ENCODE measurements around the gene ALDH3A1. TPM values are rescaled to one million over a fixed set of nuclear protein-coding genes. Genes with fewer than 3 reads are reported as not detected.

The ALDH3A1 gene
- total and polyA plus RNA-seq, 2 of the 4 experiments (the other 2 are of a cell fraction), result not detected

GRCh38 chr17:19728084-19728495 is 20.0 kb downstream of the ALDH3A1 start:
- Histone ChIP-seq H3K36me3 (ENCODE audit: control insufficient read depth, insufficient read depth, low read length) (no peaks in the 10 kb centered on the region), H3K4ac (ENCODE audit: low read depth, low read length) (peak overlapping the region; percentile 75), H3K9me1 (ENCODE audit: insufficient read depth, low read length) (0 out of 2 replicates have a peak, but pooled peaks cover 4% of the 10 kb centered on the region), H3K4me3 (ENCODE audit: insufficient read depth, low read depth, low read length) (no peak overlapping the region), H4K8ac (ENCODE audit: low read depth in 2 of 2, low read length in 2 of 2) (peak overlapping the region in 1 of 2 experiments; percentile 67; a peak in 1 of 4 replicates), H3K23ac (ENCODE audit: low read depth, low read length) (no peak overlapping the region), H2BK20ac (ENCODE audit: low read depth, low read length) (peak overlapping the region; percentile 59; the same call in 1 of the 2 replicates), H2AFZ (replicated peaks; ENCODE audit: low read length, poor library complexity) (peak overlapping the region; percentile 35), H4K20me1 (ENCODE audit: insufficient read depth, low read length) (no peaks in the 10 kb centered on the region), H3K14ac (replicated peaks; ENCODE audit: low read depth, low read length) (no peak overlapping the region), H4K91ac (ENCODE audit: insufficient read depth, low read depth, low read length) (no peak overlapping the region), H2BK120ac (ENCODE audit: low read depth, low read length) (peak overlapping the region; percentile 78; the same call in 1 of the 2 replicates), H3K27ac (ENCODE audit: insufficient read depth, low read length) (peak overlapping the region; percentile 77; the same call in 1 of the 2 replicates), H3K4me2 (ENCODE audit: low read depth, low read length) (peak overlapping the region; percentile 3; the same call in 1 of the 2 replicates), H2BK5ac (ENCODE audit: low read depth, low read length, poor library complexity, severe bottlenecking) (no peak overlapping the region), H3K79me1 (ENCODE audit: low read depth in 1 of 2, low read length in 2 of 2) (no peaks in the 10 kb centered on the region), H3K18ac (ENCODE audit: low read depth, low read length) (peak overlapping the region; percentile 70; the same call in 1 of the 2 replicates), H4K5ac (ENCODE audit: low read depth, low read length) (peak overlapping the region; percentile 76; the same call in 1 of the 2 replicates), H3K9ac (ENCODE audit: low read depth, low read length) (no peak overlapping the region; the same call in 1 of the 2 replicates), H3K9me3 (ENCODE audit: control insufficient read depth, insufficient read depth, low read length) (peaks cover 2% of the 10 kb centered on the region; the same call in 1 of the 2 replicates), H2AK5ac (ENCODE audit: low read depth, low read length) (peak overlapping the region; percentile 10; the same call in 1 of the 2 replicates), H2BK15ac (ENCODE audit: low read depth, low read length) (no peak overlapping the region), H3K56ac (ENCODE audit: extremely low read depth, insufficient read depth, low read length) (no peak overlapping the region), H3K4me1 (ENCODE audit: control insufficient read depth, insufficient read depth, low read length) (peaks cover 11% of the 10 kb centered on the region; the same call in 1 of the 2 replicates), H3K27me3 (ENCODE audit: control insufficient read depth, insufficient read depth, low read length) (peaks cover 20% of the 10 kb centered on the region), H2AK9ac (replicated peaks; ENCODE audit: low read depth, low read length, poor library complexity) (no peak overlapping the region)
- intact Hi-C loops (cut with micrococcal nuclease) (no loop called here), dilution Hi-C loops (cut with HindIII; ENCODE audit: low sequenced_read_pairs, unreplicated experiment) (no loop called here), in situ Hi-C loops (cut with MboI; ENCODE audit: low sequenced_read_pairs) (no loop called here)
- ChIA-PET POLR2A (ENCODE audit: unreplicated experiment) (interaction anchor here (0.5 to 1.0 kb wide), 3 partner anchors 81 to 83 kb away, joined by 3 to 16 read pairs (median 7); no protein-coding TSS in a partner anchor), CTCF (interaction anchor here (0.8 to 1.2 kb wide), 4 partner anchors 17 to 181 kb away, joined by 3 to 5 read pairs (median 4); no protein-coding TSS in a partner anchor)
- ATAC-seq (ENCODE audit: low read depth), result peak; percentile 84
- peak; percentile 63 for DNase-seq
- WGBS, 2 experiments (ENCODE audit: extremely low coverage in 2 of 2, insufficient read length in 1 of 2), result 9% methylated on average over 4 of the region's 7 CpGs; no CpG with 5 or more reads in 1 of the 2 experiments
- no TSS peak for BruUV-seq (replicated peaks)
- TF ChIP-seq SMC3 (IDR thresholded peaks at IDR 0.05; ENCODE audit: low read depth, low read length) (no peak), BHLHE40 (IDR thresholded peaks at IDR 0.05; ENCODE audit: low read depth, low read length) (peak; percentile 19; the same call in 1 of the 2 replicates)
